SK-N-MC (cell line): ENCODE results near the gene CLCA4.

Experiments used
- EZH2 ChIP-seq: fragments of 200-600 bp; sonication (generic); IDR thresholded peaks from one replicate; pipeline ENCODE4 v1.6.1; 2017; ENCODE audit warnings: antibody characterized with exemption
- POLR2AphosphoS5 ChIP-seq: IDR thresholded peaks from 2 replicates; pipeline ENCODE4 v1.6.1; 2012; ENCODE audit warnings: mild to moderate bottlenecking, low read depth, low read length, borderline replicate concordance

GRCh38 chr1:86520789-86521521, 25.9 kb upstream of the CLCA4 start:
- TF ChIP-seq EZH2 (no peak), POLR2AphosphoS5 (no peak)
